Spinal cord (tissue), 10 donors: Measurements from ENCODE around the gene NOTUM. TPM values are rescaled to one million over a fixed set of nuclear protein-coding genes. Genes with fewer than 3 reads are reported as not detected.

ENCODE experiments used
- DNase-seq, 6 donors: peaks; one replicate each; pipeline versions ENCODE4 v3.0.0 to v3.0.0-alpha.2; 2013 to 2015; ENCODE audit warnings: low spot score in 6 of 6, low read depth in 4 of 6
- H3K27ac ChIP-seq: one replicate; pipeline ENCODE4 v1.5.1; 2013; ENCODE audit warnings: low read depth, low read length, control low read depth
- H3K27me3 ChIP-seq: one replicate; pipeline ENCODE4 v1.6.1; 2013; ENCODE audit warnings: low read length; ENCODE audit not compliant: control insufficient read depth, insufficient read depth
- H3K36me3 ChIP-seq: one replicate; pipeline ENCODE4 v1.6.1; 2013; ENCODE audit warnings: low read length; ENCODE audit not compliant: control insufficient read depth, insufficient read depth
- H3K4me1 ChIP-seq: one replicate; pipeline ENCODE4 v1.6.1; 2013; ENCODE audit warnings: low read length; ENCODE audit not compliant: control insufficient read depth, insufficient read depth
- H3K4me3 ChIP-seq: one replicate; pipeline ENCODE4 v1.5.1; 2013; ENCODE audit warnings: low read depth, low read length, control low read depth
- H3K9me3 ChIP-seq: one replicate; pipeline ENCODE4 v1.6.1; 2013; ENCODE audit warnings: low read length; ENCODE audit not compliant: control insufficient read depth, insufficient read depth
- WGBS: methylation state at CpG from one replicate; pipeline ENCODE4 v1.1.5; 2013; ENCODE audit warnings: missing lambda C conversion rate; ENCODE audit not compliant: insufficient coverage; 5-methylcytosine and 5-hydroxymethylcytosine counted together
- polyA plus RNA-seq, 2 donors: library from polyadenylated mRNA; unstranded; fragments of 120-200 nt; gene quantifications; one replicate each; pipeline ENCODE4 v1.2.1, GENCODE V29; 2013; ENCODE audit not compliant: insufficient read length in 2 of 2
- total RNA-seq, 2 donors: library from RNA; depleted of rRNA in 1 of 2; stranded (reverse); fragments of 120-200 nt in 1 of 2; fragments of >200 nt in 1 of 2; gene quantifications; one replicate each; pipeline versions ENCODE4 v1.2.3 to v1.2.4, GENCODE V29; 2013 to 2014
- donor health status: healthy.

NOTUM gene
- total and polyA plus RNA-seq, 4 donors: 0.82 to 3.0 (median 1.1) TPM

DNA sequence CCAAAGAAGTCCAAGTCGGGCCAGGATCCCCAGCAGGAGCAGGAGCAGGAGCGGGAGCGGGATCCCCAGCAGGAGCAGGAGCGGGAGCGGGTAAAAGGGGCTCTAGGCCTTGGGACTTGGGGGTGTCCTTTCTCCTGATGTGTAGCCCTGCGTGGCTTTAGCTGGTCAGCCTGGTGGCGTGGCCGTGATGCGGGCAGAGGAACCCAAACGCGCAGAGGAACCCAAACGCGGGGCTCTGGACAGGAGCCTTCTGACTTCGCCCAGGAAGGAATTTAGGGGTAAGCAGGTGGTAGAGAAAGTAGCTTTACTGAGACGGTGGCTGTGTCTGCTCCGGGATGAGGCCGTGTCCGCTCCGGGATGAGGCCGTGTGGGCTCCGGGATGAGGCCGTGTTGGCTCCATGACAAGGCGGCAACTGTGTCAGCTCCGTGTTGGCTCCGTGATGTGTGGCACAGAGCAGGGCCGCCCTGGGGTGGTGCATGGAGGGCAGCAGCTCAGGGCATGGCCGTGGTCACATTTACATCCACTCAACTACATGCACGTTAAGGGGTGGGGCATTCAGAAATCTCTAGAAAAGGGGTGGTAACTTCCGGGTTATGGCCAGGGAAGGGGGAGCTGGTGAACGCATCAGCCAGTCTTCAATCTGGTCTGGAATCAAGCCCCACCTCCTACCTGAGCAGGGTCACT is 35.9 kb upstream of the NOTUM start:
- whole genome bisulfite sequencing: 94% methylated on average over 20 of the region's 30 CpGs
- no peaks in the 10 kb centered on the region for H3K27me3 ChIP-seq

DNA sequence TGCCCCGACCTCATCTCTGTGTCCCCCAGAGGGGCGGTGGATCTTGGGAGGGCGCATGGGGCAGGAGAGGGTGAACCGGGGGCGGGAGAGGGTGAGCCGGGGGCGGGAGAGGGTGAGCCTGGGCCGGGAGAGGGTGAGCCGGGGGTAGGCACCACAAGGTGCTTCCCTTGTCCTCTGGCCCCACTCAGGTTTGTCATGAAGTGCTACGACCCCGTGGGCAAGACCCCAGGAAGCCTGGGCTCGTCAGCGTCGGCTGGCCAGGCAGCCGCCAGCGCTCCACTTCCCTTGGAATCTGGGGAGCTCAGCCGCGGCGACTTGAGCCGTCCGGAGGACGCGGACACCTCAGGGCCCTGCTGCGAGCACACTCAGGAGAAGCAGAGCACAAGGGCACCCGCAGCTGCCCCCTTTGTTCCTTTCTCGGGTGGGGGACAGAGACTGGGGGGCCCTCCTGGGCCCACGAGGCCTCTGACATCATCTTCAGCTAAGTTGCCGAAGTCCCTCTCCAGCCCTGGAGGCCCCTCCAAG is 35.3 kb upstream of the NOTUM start:
- Histone ChIP-seq H3K4me1 (peaks cover 66% of the 10 kb centered on the region), H3K27me3 (no peaks in the 10 kb centered on the region), H3K4me3 (no peak overlapping the region), H3K27ac (no peak overlapping the region), H3K36me3 (peaks cover 84% of the 10 kb centered on the region), H3K9me3 (no peaks in the 10 kb centered on the region)
- WGBS: 88% methylated on average over 26 of the region's 28 CpGs
- no peak for DNase-seq

More for the DNA sequence above, 35.9 kb upstream of the NOTUM start:
- no peak overlapping the region for H3K4me3 ChIP-seq
- no peak for DNase-seq
- peaks cover 82% of the 10 kb centered on the region for H3K36me3 ChIP-seq
- no peak overlapping the region for H3K27ac ChIP-seq
- H3K9me3 ChIP-seq: no peaks in the 10 kb centered on the region
- H3K4me1 ChIP-seq: peaks cover 65% of the 10 kb centered on the region

DNA sequence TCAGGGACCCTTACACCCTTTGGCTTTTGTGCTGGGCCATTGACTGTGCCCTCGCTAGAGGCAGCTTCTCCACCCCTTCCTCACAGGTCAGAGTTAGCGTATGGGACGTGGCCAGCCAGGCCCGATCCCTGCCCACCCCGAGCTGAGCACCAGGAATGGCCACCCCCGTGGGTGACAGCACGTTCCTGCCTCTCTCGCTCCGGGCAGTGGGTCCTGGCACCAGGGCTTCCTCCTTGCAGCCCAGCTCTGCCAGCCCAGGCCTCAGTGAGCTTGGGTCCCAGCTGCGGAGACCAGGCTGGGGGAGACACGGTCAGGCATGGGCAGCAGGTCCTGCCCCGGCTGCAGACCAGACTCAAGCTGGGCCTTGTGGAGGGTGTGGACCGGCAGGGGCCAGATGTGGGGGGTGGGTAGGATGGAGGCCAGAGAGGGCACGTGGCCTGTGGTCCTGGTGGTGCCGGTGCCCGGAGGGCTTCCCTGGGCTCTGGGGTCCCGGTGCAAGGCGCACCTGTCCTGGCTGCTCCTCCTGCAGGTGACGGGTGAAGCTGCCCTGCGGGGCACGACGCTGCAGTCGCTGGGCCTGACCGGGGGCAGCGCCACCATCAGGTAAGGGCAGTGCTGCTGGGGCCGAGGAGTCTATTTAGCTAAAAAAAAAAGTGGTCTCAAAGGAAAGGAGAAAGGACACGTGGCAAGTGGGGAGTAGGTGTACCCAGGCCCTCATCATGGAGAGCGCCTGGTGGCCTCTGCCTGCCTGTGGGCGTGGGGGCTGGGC is 34.7 kb upstream of the NOTUM start:
- H3K4me1 ChIP-seq: peaks cover 66% of the 10 kb centered on the region
- peaks cover 84% of the 10 kb centered on the region for H3K36me3 ChIP-seq
- peak overlapping the region; percentile 35 for H3K27ac ChIP-seq
- no peaks in the 10 kb centered on the region for H3K27me3 ChIP-seq
- DNase-seq: no peak
- no peaks in the 10 kb centered on the region for H3K9me3 ChIP-seq
- WGBS: 86% methylated on average over 28 of the region's 29 CpGs
- H3K4me3 ChIP-seq: no peak overlapping the region

DNA sequence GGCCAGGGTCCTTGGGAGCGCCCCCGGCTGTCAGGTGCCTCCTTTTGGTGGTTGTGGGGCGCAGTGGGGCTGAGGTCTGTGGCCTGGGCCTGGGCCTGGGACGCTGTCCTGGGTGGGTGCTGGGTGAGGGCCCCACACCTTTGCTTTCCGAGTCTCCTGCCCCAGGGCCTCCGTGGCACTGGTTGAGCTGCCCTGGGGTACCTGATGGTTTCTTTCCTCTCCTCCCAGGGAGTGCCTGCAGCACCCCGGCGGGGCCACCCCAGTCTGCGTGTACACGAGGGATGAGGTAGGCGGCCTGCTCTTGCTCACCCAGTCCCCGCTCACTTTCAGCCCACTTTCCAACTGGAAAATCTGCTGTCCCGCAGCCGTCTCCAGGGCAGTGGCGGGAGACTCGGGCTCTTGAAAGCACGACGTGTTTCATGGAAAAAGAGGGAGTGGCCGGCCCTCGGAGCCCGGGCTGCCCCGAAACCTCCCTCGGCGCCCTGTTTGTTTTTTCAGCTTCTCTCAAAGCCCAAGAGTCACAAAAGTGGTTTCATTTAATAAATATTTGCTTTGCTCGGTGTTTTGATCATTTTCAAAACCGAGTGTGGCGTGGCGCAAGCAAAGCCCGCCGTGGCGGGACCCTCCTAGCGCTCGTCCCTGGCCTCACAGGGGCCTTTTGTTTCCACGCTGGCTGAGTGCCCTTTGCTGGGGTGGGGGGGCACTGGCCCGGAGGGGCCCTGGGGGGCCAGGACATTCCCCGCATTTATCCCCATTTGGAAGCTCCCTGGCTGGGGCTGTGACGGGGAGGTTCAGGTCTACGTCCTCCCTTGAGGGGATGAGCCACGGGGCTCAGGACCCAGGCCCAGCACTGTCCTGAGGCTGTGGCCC is 33.8 kb upstream of the NOTUM start:
- Histone ChIP-seq H3K27ac (peak overlapping the region; percentile 57), H3K36me3 (peaks cover 84% of the 10 kb centered on the region), H3K27me3 (no peaks in the 10 kb centered on the region), H3K4me1 (peaks cover 63% of the 10 kb centered on the region), H3K9me3 (no peaks in the 10 kb centered on the region), H3K4me3 (no peak overlapping the region)
- 47% methylated on average over 33 of the region's 39 CpGs for WGBS
- peak in 1 of 6 donors; percentile 52 for DNase-seq

DNA sequence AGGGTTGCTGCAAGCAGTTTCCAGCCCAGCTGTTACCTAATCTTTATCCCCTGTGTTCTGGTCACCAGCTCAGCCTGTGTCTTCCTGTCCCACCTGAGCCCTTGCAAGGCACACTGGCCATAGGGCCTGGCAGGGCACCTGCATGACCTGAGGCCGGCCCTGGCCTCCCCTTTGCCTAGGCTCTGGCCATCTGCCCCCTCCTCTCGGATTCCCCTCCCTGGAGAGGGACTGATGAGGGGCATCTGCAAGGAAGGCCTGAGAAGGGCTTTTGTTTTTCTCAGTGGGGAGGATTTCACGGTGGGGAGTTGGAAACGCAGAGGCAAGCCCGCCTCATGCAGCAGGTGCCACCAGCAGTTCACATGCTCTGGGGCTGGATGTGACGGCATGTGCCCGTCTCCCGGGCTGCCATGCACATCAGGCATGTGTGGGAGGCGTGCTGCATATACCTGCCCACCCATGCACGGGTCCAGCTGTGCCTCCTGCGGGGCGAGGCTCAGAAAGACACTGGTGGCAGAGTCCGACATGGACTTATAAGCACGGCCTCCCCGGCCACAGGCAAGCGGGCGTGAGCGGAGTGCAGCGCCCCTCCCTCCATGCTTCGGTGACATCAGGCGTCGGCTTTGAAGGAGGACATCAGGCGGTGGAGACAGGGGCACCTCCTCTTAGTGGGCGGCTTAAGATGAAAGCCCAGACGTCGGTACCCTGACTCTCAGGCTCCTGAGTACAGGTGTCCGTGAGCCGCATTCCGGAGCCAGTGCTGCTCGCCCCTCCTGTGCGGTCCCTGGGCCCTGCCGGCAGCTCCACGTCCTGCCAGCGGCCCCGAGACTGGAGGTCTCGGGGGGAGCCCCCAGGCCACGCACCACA is 33.0 kb upstream of the NOTUM start:
- H3K36me3 ChIP-seq: peaks cover 85% of the 10 kb centered on the region
- H3K4me3 ChIP-seq: no peak overlapping the region
- no peak overlapping the region for H3K27ac ChIP-seq
- DNase-seq: no peak
- H3K9me3 ChIP-seq: no peaks in the 10 kb centered on the region
- no peaks in the 10 kb centered on the region for H3K27me3 ChIP-seq
- 79% methylated on average over 36 of the region's 37 CpGs for WGBS
- H3K4me1 ChIP-seq: peaks cover 62% of the 10 kb centered on the region

DNA sequence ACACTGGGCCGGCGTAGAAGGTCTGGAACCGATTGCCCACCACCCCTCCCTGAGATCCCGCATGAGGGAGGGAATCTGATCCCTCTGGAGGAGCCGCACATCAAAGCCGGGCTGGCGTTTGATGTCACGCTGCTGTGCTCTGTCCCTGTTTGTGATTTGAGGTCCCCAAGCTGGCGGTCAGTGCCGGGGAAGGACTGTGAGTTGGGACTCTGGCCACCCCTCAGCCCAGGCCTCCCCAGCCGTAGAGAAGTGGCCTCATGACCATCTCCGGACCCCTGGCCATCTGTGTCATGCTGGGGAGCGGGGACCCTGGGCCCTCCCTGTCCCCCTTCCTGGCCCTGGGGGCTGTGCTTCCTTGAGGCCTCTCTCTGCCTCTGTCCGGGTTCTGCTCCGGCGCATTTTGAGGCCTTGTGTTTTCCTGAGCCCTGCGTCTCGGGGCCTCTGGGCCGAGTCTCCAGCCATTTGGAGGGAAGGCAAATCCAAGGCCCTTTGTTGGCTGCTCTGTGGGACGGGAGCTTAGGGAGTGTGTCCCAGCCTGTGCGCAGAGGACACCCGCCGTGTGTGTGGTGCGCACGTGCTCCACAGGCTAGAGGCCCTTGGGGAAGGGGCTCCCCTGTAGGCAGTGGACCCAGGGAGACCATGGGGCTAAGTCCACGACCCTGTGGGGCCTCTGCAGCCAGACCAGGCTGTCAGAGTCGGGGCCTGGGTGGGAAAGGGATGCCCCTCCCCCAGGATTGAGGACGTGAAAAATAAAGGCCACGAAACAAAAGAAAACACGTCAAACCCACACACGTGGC is 31.5 kb upstream of the NOTUM start:
- H3K36me3 ChIP-seq: peaks cover 91% of the 10 kb centered on the region
- peaks cover 62% of the 10 kb centered on the region for H3K4me1 ChIP-seq
- H3K9me3 ChIP-seq: no peaks in the 10 kb centered on the region
- H3K27ac ChIP-seq: peak overlapping the region; percentile 65
- H3K4me3 ChIP-seq: no peak overlapping the region
- DNase-seq: no peak
- no peaks in the 10 kb centered on the region for H3K27me3 ChIP-seq
- 53% methylated on average over 29 of the region's 31 CpGs for WGBS

DNA sequence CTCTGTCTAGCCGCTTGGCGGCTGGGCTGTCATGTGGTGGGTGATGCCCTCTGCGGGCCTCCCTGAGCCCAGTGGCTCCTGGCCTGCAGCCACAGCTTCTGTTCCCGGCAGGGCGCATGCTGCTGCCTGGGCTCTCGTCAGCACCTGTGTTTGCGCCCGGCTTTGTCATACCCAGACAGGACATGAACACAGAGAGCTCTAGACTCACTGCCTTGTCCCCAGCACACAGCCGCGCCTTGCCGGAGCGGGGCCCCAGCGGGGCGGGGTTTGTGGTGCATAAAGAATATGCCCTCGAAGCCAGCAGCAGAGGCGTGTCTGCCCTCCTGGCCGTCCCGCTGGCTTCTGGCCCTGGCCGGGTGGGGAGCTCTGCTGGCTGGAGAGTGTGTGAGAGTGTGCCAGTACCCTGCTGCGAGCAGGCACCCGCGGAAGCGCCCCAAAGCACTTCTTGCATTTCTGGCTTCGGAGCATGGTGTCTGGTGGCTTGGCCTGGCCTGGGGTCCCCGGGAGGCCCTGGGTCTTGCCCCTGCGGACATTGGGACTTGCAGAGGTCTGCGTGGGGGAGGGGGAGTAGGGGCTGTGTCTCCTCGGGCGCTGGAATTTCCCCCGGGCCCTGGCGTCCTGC is 30.8 kb upstream of the NOTUM start:
- H3K4me3 ChIP-seq: peak overlapping the region; percentile 18
- 13% methylated on average over 26 of the region's 31 CpGs for WGBS
- no peaks in the 10 kb centered on the region for H3K27me3 ChIP-seq
- no peaks in the 10 kb centered on the region for H3K9me3 ChIP-seq
- peak in 4 of 6 donors; percentile 24 to 84 (median 62) for DNase-seq
- peaks cover 93% of the 10 kb centered on the region for H3K36me3 ChIP-seq
- H3K27ac ChIP-seq: peak overlapping the region; percentile 65
- H3K4me1 ChIP-seq: peaks cover 62% of the 10 kb centered on the region
